ENCODE data around the gene SCD5.
A peak's percentile ranks its signal among the peaks of the same experiment; 100 is the strongest.
"Not testable (repeated sequence)": the region's sequence is repeated elsewhere in the genome, so short reads cannot be mapped to it uniquely, and the experiment has no call there.

SCD5 gene

GRCh38 chr4:82798168-82799005 lies at the start of gene SCD5:
TSS of gene SCD5 (minus strand) at chr4:82798796. CDS start at chr4:82798537, 259 bp downstream.
- DNase-seq (ENCODE audit: low spot score): peak; percentile 89

GRCh38 chr4:82842593-82842992 lies 44.0 kb upstream of the SCD5 start:
- DNase-seq (ENCODE audit: low spot score): no peak

- no peak for DNase-seq (ENCODE audit: low spot score)
These were observed 41.0 kb upstream of the SCD5 start for GRCh38 chr4:82839624-82840023.

- DNase-seq (ENCODE audit: low spot score): peak; percentile 80
These were observed 35.2 kb upstream of the SCD5 start for GRCh38 chr4:82833696-82834313.

GRCh38 chr4:82833060-82833459 lies 34.5 kb upstream of the SCD5 start:
- DNase-seq (ENCODE audit: low spot score): not testable (repeated sequence)

GRCh38 chr4:82825425-82825824 lies 26.8 kb upstream of the SCD5 start:
- DNase-seq (ENCODE audit: low spot score): no peak

GRCh38 chr4:82823062-82823461 lies 24.5 kb upstream of the SCD5 start:
- DNase-seq (ENCODE audit: low spot score): no peak

GRCh38 chr4:82820689-82821088 lies 22.1 kb upstream of the SCD5 start:
- no peak for DNase-seq (ENCODE audit: low spot score)

- DNase-seq (ENCODE audit: low spot score): no peak
These were observed 20.4 kb upstream of the SCD5 start for GRCh38 chr4:82818664-82819662.

GRCh38 chr4:82816874-82817273 lies 18.3 kb upstream of the SCD5 start:
- not testable (repeated sequence) for DNase-seq (ENCODE audit: low spot score)

GRCh38 chr4:82814034-82814433 lies 15.4 kb upstream of the SCD5 start:
- DNase-seq (ENCODE audit: low spot score): no peak

GRCh38 chr4:82811838-82812341 lies 13.3 kb upstream of the SCD5 start:
- DNase-seq (ENCODE audit: low spot score): no peak

- DNase-seq (ENCODE audit: low spot score): no peak
These were observed 12.8 kb upstream of the SCD5 start for GRCh38 chr4:82811392-82811791.

GRCh38 chr4:82810176-82810575 lies 11.6 kb upstream of the SCD5 start:
- peak; percentile 17 for DNase-seq (ENCODE audit: low spot score)

GRCh38 chr4:82809619-82810018 lies 11.0 kb upstream of the SCD5 start:
- DNase-seq (ENCODE audit: low spot score): no peak

GRCh38 chr4:82803746-82804145 lies 5.2 kb upstream of the SCD5 start:
- DNase-seq (ENCODE audit: low spot score): no peak

GRCh38 chr4:82802911-82803310 lies 4.3 kb upstream of the SCD5 start:
- no peak for DNase-seq (ENCODE audit: low spot score)

GRCh38 chr4:82801910-82802521 lies 3.4 kb upstream of the SCD5 start:
- peak; percentile 38 for DNase-seq (ENCODE audit: low spot score)

- no peak for DNase-seq (ENCODE audit: low spot score)
These were observed 648 bp upstream of the SCD5 start for GRCh38 chr4:82799006-82799881.

- DNase-seq (ENCODE audit: low spot score): peak; percentile 50
These were observed 1.0 kb downstream of the SCD5 start for GRCh38 chr4:82797405-82798111.
